H1 (cell line): ENCODE measurements around the gene EMC1. TPM values are rescaled to one million over a fixed set of nuclear protein-coding genes. Genes with fewer than 3 reads are reported as not detected.

Source experiments
- CTCF ChIA-PET: fragments of 300-600 bp; sonication (Branson Sonifier 250); formaldehyde crosslinking; loops from one replicate; lab custom pipeline; 2021; ENCODE audit not compliant: partially characterized antibody; lab: Charles Lee
- POLR2A ChIA-PET: fragments of 300-600 bp; sonication (Branson Sonifier 250); formaldehyde crosslinking; loops from one replicate; lab custom pipeline; 2021; ENCODE audit warnings: inconsistent platforms; ENCODE audit not compliant: partially characterized antibody; lab: Charles Lee
- DNase-seq, 2 experiments: peaks; one replicate each; pipeline versions ENCODE4 v3.0.0 to v3.0.0-alpha.2; 2010 to 2022; ENCODE audit warnings: low spot score in 2 of 2, low read depth in 1 of 2, mixed read lengths in 1 of 2
- FAIRE-seq: peaks from 2 replicates; lab custom pipeline; 2011; peaks lifted over from hg19 to GRCh38; lab: Jason Lieb, UNC
- H2AFZ ChIP-seq: 2 replicates; pipeline ENCODE4 v1.8.1; 2012; ENCODE audit warnings: low read length, inconsistent platforms
- H2AK5ac ChIP-seq: 2 replicates; pipeline ENCODE4 v1.6.1; 2013; ENCODE audit warnings: low read depth, low read length
- H2BK120ac ChIP-seq: replicated peaks from 2 replicates; pipeline ENCODE3; 2013; ENCODE audit warnings: low read depth, low read length, inconsistent platforms
- H2BK12ac ChIP-seq: 2 replicates; pipeline ENCODE4 v1.6.1; 2013; ENCODE audit warnings: low read depth, low read length
- H2BK15ac ChIP-seq: 2 replicates; pipeline ENCODE4 v1.6.1; 2013; ENCODE audit warnings: low read length
- H2BK20ac ChIP-seq: 2 replicates; pipeline ENCODE4 v1.6.1; 2013; ENCODE audit warnings: low read length
- H2BK5ac ChIP-seq: 2 replicates; pipeline ENCODE4 v1.6.1; 2013; ENCODE audit warnings: low read depth, low read length
- H3K14ac ChIP-seq: 2 replicates; pipeline ENCODE4 v1.6.1; 2013; ENCODE audit warnings: inconsistent platforms; ENCODE audit not compliant: insufficient read length
- H3K18ac ChIP-seq: 2 replicates; pipeline ENCODE4 v1.6.1; 2013; ENCODE audit warnings: low read length; ENCODE audit errors: extremely low read depth
- H3K23ac ChIP-seq: 2 replicates; pipeline ENCODE4 v1.6.1; 2013; ENCODE audit warnings: inconsistent platforms; ENCODE audit not compliant: insufficient read length
- H3K23me2 ChIP-seq: 2 replicates; pipeline ENCODE4 v1.6.1; 2013; ENCODE audit warnings: low read depth, low read length
- H3K27ac ChIP-seq: 2 replicates; pipeline ENCODE4 v1.6.1; 2011; ENCODE audit warnings: low read depth, low read length, inconsistent platforms
- H3K27me3 ChIP-seq, 4 experiments: replicated peaks in 1 of 4; 1 replicate in 1 of 4; 2 replicates in 3 of 4; pipeline versions ENCODE4 v1.6.1 to v1.8.1; 2011 to 2013; ENCODE audit warnings: low read length in 3 of 4, mild to moderate bottlenecking in 3 of 4, inconsistent platforms in 2 of 4, mixed read lengths in 2 of 4, moderate library complexity in 1 of 4; ENCODE audit not compliant: control insufficient read depth in 3 of 4, insufficient read depth in 3 of 4; ENCODE audit errors: extremely low read depth in 1 of 4
- H3K36me3 ChIP-seq, 4 experiments: 2 replicates each; pipeline versions ENCODE4 v1.6.1 to v1.8.1; 2011 to 2013; ENCODE audit warnings: mild to moderate bottlenecking in 4 of 4, low read length in 3 of 4, moderate library complexity in 2 of 4, control low read depth in 1 of 4, inconsistent platforms in 1 of 4; ENCODE audit not compliant: insufficient read depth in 4 of 4, control insufficient read depth in 2 of 4
- H3K4ac ChIP-seq: replicated peaks from 2 replicates; pipeline ENCODE3; 2013; ENCODE audit warnings: low read length, low read depth, mixed read lengths, inconsistent platforms; ENCODE audit not compliant: insufficient read length
- H3K4me1 ChIP-seq, 4 experiments: replicated peaks in 1 of 4; 1 replicate in 1 of 4; 2 replicates in 3 of 4; pipeline versions ENCODE4 v1.6.1 to v1.8.1; 2011 to 2013; ENCODE audit warnings: low read length in 3 of 4, inconsistent platforms in 2 of 4, mixed read lengths in 1 of 4; ENCODE audit not compliant: insufficient read depth in 4 of 4, control insufficient read depth in 3 of 4
- H3K4me2 ChIP-seq, 2 experiments: 2 replicates each; pipeline versions ENCODE4 v1.6.1 to v1.8.1; 2011 to 2013; ENCODE audit warnings: low read depth in 2 of 2, low read length in 2 of 2, control low read depth in 1 of 2, inconsistent platforms in 1 of 2, mild to moderate bottlenecking in 1 of 2; ENCODE audit not compliant: insufficient read depth in 1 of 2
- H3K4me3 ChIP-seq, 4 experiments: fragments of 200-600, 300-600 bp in 1 of 4; sonication (generic), shearing (Covaris generic), sonication (Bioruptor Twin) in 1 of 4; 2 replicates each; pipeline versions ENCODE4 v1.5.1 to v1.8.1; 2011 to 2016; ENCODE audit warnings: low read length in 4 of 4, low read depth in 3 of 4, control low read depth in 2 of 4, inconsistent platforms in 2 of 4, mild to moderate bottlenecking in 2 of 4, mixed read lengths in 1 of 4, moderate library complexity in 1 of 4; ENCODE audit not compliant: insufficient read depth in 2 of 4; ENCODE audit errors: extremely low read depth in 1 of 4
- H3K56ac ChIP-seq: replicated peaks from 2 replicates; pipeline ENCODE3; 2013; ENCODE audit warnings: low read depth, mild to moderate bottlenecking, mixed read lengths, low read length, inconsistent platforms; ENCODE audit not compliant: insufficient read length
- H3K79me1 ChIP-seq: 2 replicates; pipeline ENCODE4 v1.6.1; 2013; ENCODE audit warnings: low read depth, low read length, control low read depth
- H3K79me2 ChIP-seq, 2 experiments: 2 replicates each; pipeline versions ENCODE4 v1.6.1 to v1.8.1; 2012 to 2013; ENCODE audit warnings: low read length in 2 of 2, mild to moderate bottlenecking in 2 of 2, inconsistent platforms in 1 of 2; ENCODE audit not compliant: insufficient read depth in 2 of 2, control insufficient read depth in 1 of 2
- H3K9ac ChIP-seq, 4 experiments: replicated peaks in 1 of 4; 1 replicate in 1 of 4; 2 replicates in 3 of 4; pipeline versions ENCODE4 v1.6.1 to v1.8.1; 2011 to 2013; ENCODE audit warnings: low read depth in 3 of 4, low read length in 3 of 4, control low read depth in 2 of 4, mild to moderate bottlenecking in 2 of 4, moderate library complexity in 2 of 4, inconsistent platforms in 1 of 4; ENCODE audit errors: extremely low read depth in 1 of 4
- H3K9me3 ChIP-seq, 2 experiments: 2 replicates each; pipeline versions ENCODE4 v1.6.1 to v1.8.1; 2012 to 2013; ENCODE audit warnings: mild to moderate bottlenecking in 2 of 2, moderate library complexity in 2 of 2, control low read depth in 1 of 2, inconsistent platforms in 1 of 2, low read depth in 1 of 2, low read length in 1 of 2, mixed read lengths in 1 of 2; ENCODE audit not compliant: insufficient read depth in 2 of 2
- H4K20me1 ChIP-seq, 2 experiments: replicated peaks in 1 of 2; 2 replicates each; pipeline versions ENCODE3 to v1.8.1; 2011 to 2013; ENCODE audit warnings: inconsistent platforms in 2 of 2, low read length in 2 of 2, mild to moderate bottlenecking in 1 of 2; ENCODE audit not compliant: insufficient read depth in 2 of 2, control insufficient read depth in 1 of 2
- H4K5ac ChIP-seq: 2 replicates; pipeline ENCODE4 v1.6.1; 2013; ENCODE audit warnings: low read length, low read depth, mixed read lengths, inconsistent platforms; ENCODE audit not compliant: insufficient read length
- H4K8ac ChIP-seq: 2 replicates; pipeline ENCODE4 v1.8.0; 2013; ENCODE audit warnings: mild to moderate bottlenecking, moderate library complexity, low read length, inconsistent platforms; ENCODE audit not compliant: insufficient read depth; ENCODE audit errors: extremely low read depth
- H4K91ac ChIP-seq: replicated peaks from 2 replicates; pipeline ENCODE3; 2013; ENCODE audit warnings: low read length, mixed read lengths, inconsistent platforms; ENCODE audit not compliant: insufficient read length
- BCL11A ChIP-seq, 2 experiments: IDR thresholded peaks; one replicate each; pipeline ENCODE4 v1.6.1; 2011; ENCODE audit warnings: low read depth in 2 of 2, low read length in 2 of 2, mild to moderate bottlenecking in 2 of 2
- EZH2 ChIP-seq: fragments of 200-600 bp; sonication (generic); IDR thresholded peaks from 2 replicates; pipeline ENCODE4 v1.7.1; 2012; ENCODE audit warnings: low read depth, mild to moderate bottlenecking, moderate library complexity, low read length, inconsistent platforms; ENCODE audit not compliant: severe bottlenecking
- KDM5A ChIP-seq: fragments of 200-600 bp; IDR thresholded peaks from 2 replicates; pipeline ENCODE4 v1.7.1; 2012; ENCODE audit warnings: mild to moderate bottlenecking, low read length, inconsistent platforms, mixed read lengths
- RXRA ChIP-seq: IDR thresholded peaks from 2 replicates; pipeline ENCODE4 v1.6.1; 2011; ENCODE audit warnings: low read depth, mild to moderate bottlenecking, low read length, moderate library complexity; ENCODE audit not compliant: insufficient read depth
- SIRT6 ChIP-seq: IDR thresholded peaks from one replicate; pipeline ENCODE4 v1.7.1; 2012; ENCODE audit warnings: low read length, inconsistent platforms
- TAF1 ChIP-seq: IDR thresholded peaks from 2 replicates; pipeline ENCODE4 v1.6.1; 2011; ENCODE audit warnings: mild to moderate bottlenecking, low read depth, low read length
- WGBS, 2 experiments: shearing (Covaris generic) in 1 of 2; methylation state at CpG; one replicate each; pipeline versions ENCODE4 v1.1.6 to v1.1.7; 2013 to 2015; ENCODE audit warnings: low lambda C conversion rate in 2 of 2, mixed read lengths in 2 of 2, inconsistent platforms in 1 of 2, low coverage in 1 of 2, missing lambda C conversion rate in 1 of 2; ENCODE audit not compliant: insufficient replicate concordance in 2 of 2, insufficient coverage in 1 of 2, insufficient read length in 1 of 2; ENCODE audit errors: extremely low coverage in 1 of 2, missing lambda C conversion rate in 1 of 2; 5-methylcytosine and 5-hydroxymethylcytosine counted together
- polyA plus RNA-seq, 7 experiments: library from polyadenylated mRNA; depleted of rRNA in 3 of 7; stranded (reverse) in 5 of 7; unstranded in 2 of 7; fragments of >200 nt in 5 of 7; fragments of 200-250 nt in 2 of 7; gene quantifications; 1 replicate in 5 of 7; 2 replicates in 1 of 7; 4 replicates in 1 of 7; pipeline versions ENCODE4 v1.2.1 to v1.2.3, GENCODE V29; 2011 to 2013; ENCODE audit warnings: missing spikeins in 2 of 7, mixed read lengths in 2 of 7
- total RNA-seq: library from RNA; stranded (reverse); fragmentation: NEBNext Ultra II Directional; extraction: Animal tissue kit (Norgen Biotek cat#: 25700); gene quantifications from 2 replicates; pipeline ENCODE4 v1.2.1, GENCODE V29; 2021

Gene EMC1
- total and polyA plus RNA-seq, 2 of the 8 experiments (the other 6 are each of a cell fraction or from before 2014, with no cell fraction given), result 51.0 to 53.5 TPM

DNA sequence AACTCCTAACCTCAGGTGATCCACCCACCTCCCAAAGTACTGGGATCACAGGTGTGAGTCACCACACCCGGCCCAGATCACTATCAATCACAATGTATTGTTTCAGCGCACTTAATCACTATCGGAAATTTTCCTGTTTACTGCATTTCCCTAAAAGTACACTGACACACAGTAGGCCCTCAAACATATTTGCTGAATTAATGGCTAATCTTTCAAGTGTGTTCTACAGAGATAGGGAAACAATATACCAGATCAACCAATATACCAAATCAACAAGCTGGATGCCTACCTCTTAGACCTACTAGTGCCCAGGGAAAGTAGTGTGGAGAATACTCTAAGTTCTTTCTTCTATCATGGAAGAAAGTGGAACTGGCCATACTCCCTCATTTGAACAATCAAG, 58.3 kb downstream of the EMC1 start:
- Histone ChIP-seq H2BK12ac (no peak overlapping the region), H2AK5ac (no peak overlapping the region), H3K18ac (no peak overlapping the region), H2BK120ac (no peak overlapping the region), H4K20me1 (peaks cover 4 to 5% of the 10 kb centered on the region in 2 experiments), H3K9ac (no peak overlapping the region), H3K79me1 (no peaks in the 10 kb centered on the region), H2BK20ac (no peak overlapping the region), H2BK15ac (no peak overlapping the region), H3K27ac (no peak overlapping the region), H3K4me2 (no peak overlapping the region), H4K5ac (no peak overlapping the region), H4K91ac (no peak overlapping the region), H3K4me3 (no peak overlapping the region), H3K36me3 (peaks cover 33 to 78% (median 65%) of the 10 kb centered on the region in 4 experiments), H3K23ac (no peak overlapping the region), H2BK5ac (no peak overlapping the region), H3K14ac (no peak overlapping the region), H3K27me3 (no peaks in the 10 kb centered on the region), H2AFZ (no peak overlapping the region), H3K56ac (no peak overlapping the region), H3K79me2 (peaks cover 0 to 5% of the 10 kb centered on the region in 2 experiments; a peak in 1 of 4 replicates), H4K8ac (no peak overlapping the region), H3K4me1 (peaks cover 0 to 2% (median 0%) of the 10 kb centered on the region in 4 experiments; a peak in 1 of 7 replicates), H3K4ac (no peak overlapping the region), H3K23me2 (peaks cover 4% of the 10 kb centered on the region; the same call in 1 of the 2 replicates), H3K9me3 (no peaks in the 10 kb centered on the region)
- DNase-seq (no peak), FAIRE-seq (no peak)
- ChIA-PET CTCF (interaction anchor here (0.7 kb wide), 1 partner anchor 48 kb away, joined by 3 read pairs; no protein-coding TSS in a partner anchor), POLR2A (interaction anchor here (0.6 to 1.8 kb wide), 5 partner anchors 18 to 62 kb away, joined by 3 to 6 read pairs (median 4); partner anchors contain the start of genes EMC1 and MRTO4)
- 96% methylated on average over 3 of the region's 3 CpGs; no CpG with 5 or more reads in 1 of the 2 experiments for WGBS, 2 experiments
- TF ChIP-seq KDM5A, result no peak
- TF ChIP-seq EZH2, result no peak
- no peak for TF ChIP-seq RXRA
- no peak for TF ChIP-seq SIRT6
- no peak for TF ChIP-seq BCL11A (IDR thresholded peaks at IDR 0.05; ENCODE audit: low read depth in 2 of 2, low read length in 2 of 2)
- no peak for TF ChIP-seq TAF1
